Measurements from ENCODE around the gene ALDH16A1.

ALDH16A1 gene

GRCh38 chr19:49490287-49491029 is 37.4 kb downstream of the ALDH16A1 start:
- DNase-seq = peak; percentile 43

- DNase-seq = no peak
Observed at GRCh38 chr19:49491030-49491803, 38.2 kb downstream of the ALDH16A1 start.

- peak; percentile 30 for DNase-seq
Observed at GRCh38 chr19:49491804-49492572, 39.0 kb downstream of the ALDH16A1 start.

- peak; percentile 70 for DNase-seq
Observed at GRCh38 chr19:49492573-49493405, 39.8 kb downstream of the ALDH16A1 start.

- DNase-seq = no peak
Observed at GRCh38 chr19:49496574-49497008, 43.6 kb downstream of the ALDH16A1 start.

- DNase-seq = peak; percentile 84
Observed at GRCh38 chr19:49497047-49497788, 44.2 kb downstream of the ALDH16A1 start.

GRCh38 chr19:49497789-49498103 is 44.7 kb downstream of the ALDH16A1 start:
- peak; percentile 45 for DNase-seq

GRCh38 chr19:49498475-49498874 is 45.5 kb downstream of the ALDH16A1 start:
- no peak for DNase-seq

- peak; percentile 63 for DNase-seq
Observed at GRCh38 chr19:49499030-49499670, 46.1 kb downstream of the ALDH16A1 start.

GRCh38 chr19:49502866-49503581 is 50.0 kb downstream of the ALDH16A1 start:
- peak; percentile 59 for DNase-seq

- DNase-seq = no peak
Observed at GRCh38 chr19:49503582-49503962, 50.5 kb downstream of the ALDH16A1 start.

GRCh38 chr19:49506575-49507105 is 53.6 kb downstream of the ALDH16A1 start:
- peak; percentile 88 for DNase-seq

GRCh38 chr19:49507803-49508494 is 54.9 kb downstream of the ALDH16A1 start:
- DNase-seq = no peak

GRCh38 chr19:49512970-49513745 is 60.1 kb downstream of the ALDH16A1 start:
- no peak for DNase-seq

GRCh38 chr19:49513746-49514118 is 60.7 kb downstream of the ALDH16A1 start:
- no peak for DNase-seq

- no peak for DNase-seq
Observed at GRCh38 chr19:49514151-49514550, 61.1 kb downstream of the ALDH16A1 start.

- no peak for DNase-seq
Observed at GRCh38 chr19:49515767-49516166, 62.7 kb downstream of the ALDH16A1 start.

- DNase-seq = no peak
Observed at GRCh38 chr19:49518033-49518432, 65.0 kb downstream of the ALDH16A1 start.
